Fibroblast of lung (primary cell): ENCODE data around the gene ZFPL1.

Source experiments
- EZH2 ChIP-seq: IDR thresholded peaks from 2 replicates; pipeline ENCODE4 v1.5.1; 2012; ENCODE audit warnings: low read length, control low read depth, mild to moderate bottlenecking; ENCODE audit errors: missing control alignments
- TF ChIP-seq, protein P1 (sequence below), 2 donors: IDR thresholded peaks in 1 of 2; conservative IDR thresholded peaks in 1 of 2; 1 replicate in 1 of 2; 2 replicates in 1 of 2; pipeline ENCODE4 v1.5.1; 2011 to 2012; ENCODE audit warnings: low read length in 2 of 2, control low read depth in 1 of 2, inconsistent platforms in 1 of 2, low read depth in 1 of 2, mild to moderate bottlenecking in 1 of 2

DNA sequence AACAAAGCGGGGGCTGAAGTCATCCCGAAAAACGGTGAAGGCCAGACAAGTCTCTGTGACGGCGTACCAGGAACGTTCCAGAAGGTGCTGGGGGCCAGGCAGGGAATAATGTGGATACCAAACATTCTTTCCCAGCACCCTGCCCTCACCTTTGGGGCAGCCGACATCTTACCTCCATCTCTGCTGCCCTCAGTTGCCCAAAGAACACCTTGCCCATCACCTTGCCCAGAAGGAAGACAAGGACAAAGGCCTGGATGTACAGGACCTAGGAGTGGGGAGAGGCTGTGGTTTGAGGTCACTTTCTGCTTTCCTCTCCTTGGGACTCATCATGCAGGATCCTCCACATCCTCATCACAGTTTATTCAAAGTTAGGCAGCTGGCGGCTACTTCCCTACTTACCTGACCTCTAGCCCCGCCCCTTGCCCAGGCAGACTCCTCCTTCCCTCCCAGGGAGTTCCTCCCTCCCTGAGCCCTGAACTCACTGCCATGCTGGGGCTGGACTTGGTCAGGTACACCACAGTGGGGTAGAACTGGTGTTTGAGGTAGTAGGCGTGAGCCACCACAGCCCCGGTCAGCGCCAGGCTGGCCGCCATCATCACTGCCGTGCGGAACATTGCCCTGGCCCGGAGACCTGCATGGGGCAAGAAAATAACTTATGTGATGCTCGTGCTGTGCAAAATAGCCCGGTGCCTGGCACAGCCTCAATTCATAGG, 49.1 kb downstream of the ZFPL1 start:
- TF ChIP-seq, protein P1, sequence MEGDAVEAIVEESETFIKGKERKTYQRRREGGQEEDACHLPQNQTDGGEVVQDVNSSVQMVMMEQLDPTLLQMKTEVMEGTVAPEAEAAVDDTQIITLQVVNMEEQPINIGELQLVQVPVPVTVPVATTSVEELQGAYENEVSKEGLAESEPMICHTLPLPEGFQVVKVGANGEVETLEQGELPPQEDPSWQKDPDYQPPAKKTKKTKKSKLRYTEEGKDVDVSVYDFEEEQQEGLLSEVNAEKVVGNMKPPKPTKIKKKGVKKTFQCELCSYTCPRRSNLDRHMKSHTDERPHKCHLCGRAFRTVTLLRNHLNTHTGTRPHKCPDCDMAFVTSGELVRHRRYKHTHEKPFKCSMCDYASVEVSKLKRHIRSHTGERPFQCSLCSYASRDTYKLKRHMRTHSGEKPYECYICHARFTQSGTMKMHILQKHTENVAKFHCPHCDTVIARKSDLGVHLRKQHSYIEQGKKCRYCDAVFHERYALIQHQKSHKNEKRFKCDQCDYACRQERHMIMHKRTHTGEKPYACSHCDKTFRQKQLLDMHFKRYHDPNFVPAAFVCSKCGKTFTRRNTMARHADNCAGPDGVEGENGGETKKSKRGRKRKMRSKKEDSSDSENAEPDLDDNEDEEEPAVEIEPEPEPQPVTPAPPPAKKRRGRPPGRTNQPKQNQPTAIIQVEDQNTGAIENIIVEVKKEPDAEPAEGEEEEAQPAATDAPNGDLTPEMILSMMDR (conservative IDR thresholded peaks at IDR 0.05 in 1 of 2, IDR thresholded peaks at IDR 0.05 in 1 of 2; ENCODE audit: low read depth in 1 of 2, low read length in 2 of 2) = no peak
- no peak for TF ChIP-seq EZH2
